IPS-18c (cell line): ENCODE measurements around the gene LAMA3.

Source experiments
- H3K4me3 ChIP-seq: 2 replicates; pipeline ENCODE4 v1.7.0; 2013; ENCODE audit warnings: low read depth, mild to moderate bottlenecking, low read length, moderate library complexity; ENCODE audit not compliant: insufficient read depth
- H3K9me3 ChIP-seq: one replicate; pipeline ENCODE4 v1.6.1; 2013; ENCODE audit warnings: mild to moderate bottlenecking, low read length, moderate library complexity; ENCODE audit not compliant: control insufficient read depth, insufficient read depth

The LAMA3 gene

GRCh38 chr18:23986600-23987359, 297.5 kb downstream of the LAMA3 start:
- Histone ChIP-seq H3K9me3 (no peaks in the 10 kb centered on the region), H3K4me3 (no peak overlapping the region)

DNA sequence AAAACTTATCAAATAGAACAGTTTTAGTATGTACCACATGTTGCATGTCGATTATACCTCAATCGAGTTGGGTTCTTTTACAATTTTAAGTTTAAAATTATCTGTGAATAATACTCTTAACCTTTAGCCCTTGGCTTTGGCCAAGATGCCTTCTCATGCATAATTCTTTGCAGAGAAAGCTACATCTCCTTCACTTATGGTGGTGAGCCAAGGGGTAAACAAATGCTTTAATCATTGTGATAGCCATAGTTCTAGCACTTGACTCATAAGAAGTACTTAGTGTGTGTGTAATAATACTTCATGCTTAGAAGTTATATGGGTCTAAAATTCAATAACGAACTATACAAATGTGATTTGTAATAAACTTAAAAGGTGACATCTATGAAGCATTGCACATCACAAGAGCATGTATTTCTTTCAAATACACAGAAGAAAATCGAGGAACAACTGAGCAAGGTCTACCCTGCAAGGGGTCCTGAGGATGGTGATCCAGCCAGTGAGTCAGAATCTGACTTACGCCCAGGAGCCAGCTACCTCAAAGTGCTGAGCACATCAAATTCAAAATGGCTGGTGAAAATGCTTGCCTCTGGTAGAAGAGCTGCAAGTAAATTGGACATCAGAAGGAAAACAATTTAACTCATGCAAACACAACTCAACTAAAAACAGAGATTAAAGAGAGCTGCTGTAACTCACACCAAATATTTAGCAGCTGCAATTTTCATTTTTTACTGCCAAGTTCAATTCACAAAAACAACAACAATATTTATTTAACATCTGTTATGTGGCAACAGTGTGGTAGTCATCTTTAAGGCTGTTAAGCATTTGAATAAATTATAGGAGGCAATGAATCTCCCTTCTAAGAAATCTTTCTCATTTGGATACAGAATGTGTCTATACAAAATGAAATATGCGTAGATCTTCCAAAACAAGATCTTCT, 301.5 kb downstream of the LAMA3 start:
- Histone ChIP-seq H3K9me3 (no peaks in the 10 kb centered on the region), H3K4me3 (no peak overlapping the region)

GRCh38 chr18:23992089-23992940, 303.1 kb downstream of the LAMA3 start:
- Histone ChIP-seq H3K9me3 (no peaks in the 10 kb centered on the region), H3K4me3 (no peak overlapping the region)

- no peaks in the 10 kb centered on the region for H3K9me3 ChIP-seq
- no peak overlapping the region for H3K4me3 ChIP-seq
Observed at GRCh38 chr18:23992941-23993280, 303.7 kb downstream of the LAMA3 start.

GRCh38 chr18:23994361-23994902, 305.2 kb downstream of the LAMA3 start:
- Histone ChIP-seq H3K4me3 (no peak overlapping the region), H3K9me3 (no peaks in the 10 kb centered on the region)

- H3K9me3 ChIP-seq: no peaks in the 10 kb centered on the region
- no peak overlapping the region for H3K4me3 ChIP-seq
Observed at GRCh38 chr18:23995180-23995579, 305.9 kb downstream of the LAMA3 start.

- Histone ChIP-seq H3K4me3 (no peak overlapping the region), H3K9me3 (no peaks in the 10 kb centered on the region)
Observed at GRCh38 chr18:23998018-23998417, 308.8 kb downstream of the LAMA3 start.

- H3K9me3 ChIP-seq: no peaks in the 10 kb centered on the region
Observed at GRCh38 chr18:23998820-23999219, 309.6 kb downstream of the LAMA3 start.

DNA sequence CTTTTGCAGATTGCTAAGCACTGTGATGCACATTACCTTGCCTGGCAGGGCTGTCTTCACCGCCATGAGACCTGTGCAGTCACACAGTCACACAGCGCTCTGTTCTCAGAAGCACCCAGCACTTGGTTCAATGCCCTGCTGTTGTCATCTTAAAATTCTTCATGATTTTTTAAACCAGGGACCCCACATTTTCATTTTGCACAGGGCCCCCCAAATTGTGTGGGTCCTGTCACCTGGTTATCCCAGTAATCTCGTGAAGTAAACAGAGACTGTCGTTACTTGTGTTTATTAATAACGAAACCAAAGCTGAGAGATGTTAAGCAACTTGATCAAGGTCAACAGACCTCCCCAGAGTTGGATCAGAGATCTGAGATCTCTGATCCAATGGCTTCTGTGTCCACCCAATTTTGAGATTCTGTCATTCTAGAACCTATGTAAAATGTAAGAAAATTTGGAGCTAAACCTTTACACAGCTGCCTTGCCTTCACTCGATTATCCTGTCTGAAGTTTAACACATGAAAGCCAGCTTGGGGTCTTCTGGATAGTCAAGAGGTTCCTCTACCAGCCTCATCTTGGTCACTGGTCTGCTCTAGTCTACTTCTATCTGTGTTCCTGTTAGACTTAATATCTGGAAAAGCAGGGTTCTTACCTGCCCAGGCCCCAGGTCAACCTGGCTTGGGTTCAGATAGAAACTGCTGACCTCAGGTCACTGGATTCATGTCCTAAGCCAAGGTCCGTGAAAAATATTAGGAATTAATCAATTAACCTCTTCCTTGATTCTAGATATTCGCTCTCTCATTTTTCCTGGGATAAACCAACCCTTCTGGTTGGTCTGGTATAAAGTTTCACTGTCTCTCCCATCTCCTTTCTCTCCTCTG, 311.6 kb downstream of the LAMA3 start:
- Histone ChIP-seq H3K4me3 (no peak overlapping the region), H3K9me3 (no peaks in the 10 kb centered on the region)

More at GRCh38 chr18:23998820-23999219, 309.6 kb downstream of the LAMA3 start:
- H3K4me3 ChIP-seq: no peak overlapping the region

GRCh38 chr18:24002479-24002878, 313.2 kb downstream of the LAMA3 start:
- Histone ChIP-seq H3K4me3 (no peak overlapping the region), H3K9me3 (no peaks in the 10 kb centered on the region)

- Histone ChIP-seq H3K9me3 (no peaks in the 10 kb centered on the region), H3K4me3 (no peak overlapping the region)
Observed at GRCh38 chr18:24003288-24003687, 314.0 kb downstream of the LAMA3 start.

GRCh38 chr18:24003903-24004640, 314.8 kb downstream of the LAMA3 start:
- Histone ChIP-seq H3K4me3 (no peak overlapping the region), H3K9me3 (no peaks in the 10 kb centered on the region)
